Colon (tissue), 2 donors: ENCODE measurements around the gene PTP4A2.
A peak's percentile ranks its signal among the peaks of the same experiment; 100 is the strongest.
"Not testable (repeated sequence)": the region's sequence is repeated elsewhere in the genome, so short reads cannot be mapped to it uniquely, and the experiment has no call there.

ENCODE experiments used
- FAIRE-seq: peaks from 2 replicates; lab custom pipeline; 2012; peaks lifted over from hg19 to GRCh38; lab: Jason Lieb, UNC
- donor health status: control.
- donor health status: control.

The PTP4A2 gene

DNA sequence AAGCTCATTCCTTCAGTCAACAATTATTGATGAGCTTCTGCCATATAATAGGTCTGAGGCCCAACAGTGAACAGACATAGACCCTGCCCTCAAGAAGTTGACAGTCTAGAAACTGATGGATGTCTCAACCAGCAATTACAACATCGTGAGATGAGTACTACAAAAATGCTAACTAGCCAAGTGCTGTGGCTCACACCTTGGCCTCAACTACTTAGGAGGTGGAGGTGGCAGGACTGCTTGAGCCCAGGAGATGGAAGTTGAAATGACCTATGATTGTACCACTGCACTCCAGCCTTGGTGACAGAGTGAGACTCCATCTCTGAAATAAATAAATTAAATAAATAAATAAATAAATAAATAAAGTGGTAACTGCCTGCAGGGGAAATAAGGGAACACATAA lies 11.7 kb upstream of the PTP4A2 start:
- no peak for FAIRE-seq

DNA sequence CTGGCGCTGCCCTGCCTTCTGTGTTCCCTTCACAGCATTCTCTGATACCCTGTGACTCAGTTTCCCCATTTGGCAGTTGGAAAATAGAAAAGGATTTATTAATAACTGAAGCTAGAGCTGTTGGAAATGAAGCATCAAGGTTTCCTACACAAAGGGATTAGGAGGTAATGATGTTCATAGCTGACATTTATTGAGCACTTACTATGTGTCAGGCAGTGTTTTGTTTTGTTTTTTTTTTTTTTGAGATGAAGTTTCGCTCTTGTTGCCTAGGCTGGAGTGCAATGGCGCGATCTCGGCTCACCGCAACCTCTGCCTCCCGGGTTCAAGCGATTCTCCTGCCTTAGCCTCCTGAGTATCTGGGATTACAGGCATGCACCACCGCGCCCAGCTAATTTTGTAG lies 7.5 kb upstream of the PTP4A2 start:
- FAIRE-seq = not testable (repeated sequence)

DNA sequence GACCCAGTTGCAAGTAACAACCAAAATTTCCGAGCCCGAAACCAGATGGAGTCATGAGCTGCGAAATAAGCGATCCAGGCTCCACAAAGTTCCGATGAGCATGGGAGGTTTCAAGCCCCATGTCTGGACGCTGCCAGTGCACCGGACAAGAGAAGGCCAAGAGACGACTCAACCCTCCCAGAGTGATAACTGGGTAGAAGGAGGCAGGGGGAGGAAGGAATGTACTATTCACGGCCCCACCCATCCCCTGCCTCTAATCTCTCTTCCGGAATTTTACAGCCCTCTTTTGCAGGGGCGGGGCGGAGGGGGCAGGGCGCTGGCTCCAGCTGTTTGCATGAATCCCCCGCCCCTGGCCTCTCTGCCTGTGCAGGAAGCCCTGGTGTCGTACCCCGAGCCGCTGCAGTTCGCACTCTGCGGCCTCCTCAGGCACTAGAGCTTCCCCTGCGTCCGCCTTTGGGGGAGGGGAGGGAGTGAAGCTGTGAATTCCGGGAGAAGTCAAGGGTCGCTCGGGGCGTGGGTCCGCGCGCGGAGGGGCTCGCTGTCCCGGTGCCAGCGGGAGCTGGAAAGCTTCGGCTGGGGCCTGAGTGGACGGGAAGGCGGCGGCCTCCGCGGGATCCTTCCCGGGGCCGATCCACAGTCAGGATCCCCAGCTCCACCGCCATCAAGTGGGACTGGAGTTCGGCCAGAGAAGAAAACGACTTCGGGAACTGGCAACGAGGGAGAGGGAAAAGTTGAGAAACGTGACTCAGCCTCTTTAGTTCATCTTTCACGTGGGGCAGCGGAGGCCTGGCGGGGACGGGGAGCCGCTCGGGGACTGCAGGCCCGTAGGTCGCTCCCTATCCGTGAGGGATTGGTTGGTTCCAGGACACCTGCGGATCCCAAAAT lies 6.3 kb upstream of the PTP4A2 start:
- FAIRE-seq = no peak

DNA sequence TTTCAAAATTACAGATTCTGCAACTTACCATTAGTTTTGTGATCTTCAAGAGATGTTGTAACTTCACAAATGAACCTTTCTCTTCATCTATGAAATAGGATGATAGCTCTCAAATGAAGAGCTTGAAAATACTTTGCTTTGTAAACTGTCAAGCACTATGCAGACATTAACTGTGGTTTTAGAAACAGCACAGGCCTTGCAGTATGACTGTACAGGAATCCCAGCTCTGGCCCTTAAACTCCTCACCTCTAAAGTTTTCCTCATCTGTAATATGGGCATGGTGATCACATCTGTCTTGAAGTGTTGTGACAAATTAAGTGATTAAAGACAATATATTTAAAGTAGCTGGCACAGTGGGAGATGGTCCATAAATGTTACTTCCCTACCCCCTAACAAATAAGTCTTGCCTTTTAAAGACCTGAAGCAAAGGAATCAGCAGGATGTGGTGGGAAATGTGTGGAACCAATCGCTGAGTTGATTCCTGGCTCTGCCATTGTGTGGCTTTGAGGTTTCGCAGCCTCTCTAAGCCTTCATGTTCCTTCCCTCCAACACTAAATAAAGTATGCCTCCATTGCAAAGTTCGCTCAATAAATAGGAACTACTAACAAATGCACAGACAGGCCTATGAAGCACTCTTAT lies 5.5 kb upstream of the PTP4A2 start:
- FAIRE-seq = no peak

DNA sequence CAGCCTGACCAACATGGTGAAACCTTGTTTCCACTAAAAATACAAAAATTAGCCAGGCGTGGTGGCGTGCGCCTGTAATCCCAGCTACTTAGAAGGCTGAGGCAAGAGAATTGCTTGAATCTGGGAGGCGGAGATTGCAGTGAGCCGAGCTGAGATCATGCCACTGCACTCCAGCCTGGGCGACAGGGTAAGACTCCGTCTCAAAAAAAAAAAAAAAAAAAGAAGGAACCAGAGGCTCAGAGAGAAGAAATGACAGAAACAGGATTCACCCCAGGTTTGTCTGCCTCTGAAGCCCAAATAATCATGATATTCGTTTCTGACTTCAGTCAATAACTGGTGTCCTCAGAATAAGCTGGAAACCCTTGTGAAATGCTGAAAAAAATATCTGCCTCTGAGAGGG lies 3.9 kb upstream of the PTP4A2 start:
- not testable (repeated sequence) for FAIRE-seq

DNA sequence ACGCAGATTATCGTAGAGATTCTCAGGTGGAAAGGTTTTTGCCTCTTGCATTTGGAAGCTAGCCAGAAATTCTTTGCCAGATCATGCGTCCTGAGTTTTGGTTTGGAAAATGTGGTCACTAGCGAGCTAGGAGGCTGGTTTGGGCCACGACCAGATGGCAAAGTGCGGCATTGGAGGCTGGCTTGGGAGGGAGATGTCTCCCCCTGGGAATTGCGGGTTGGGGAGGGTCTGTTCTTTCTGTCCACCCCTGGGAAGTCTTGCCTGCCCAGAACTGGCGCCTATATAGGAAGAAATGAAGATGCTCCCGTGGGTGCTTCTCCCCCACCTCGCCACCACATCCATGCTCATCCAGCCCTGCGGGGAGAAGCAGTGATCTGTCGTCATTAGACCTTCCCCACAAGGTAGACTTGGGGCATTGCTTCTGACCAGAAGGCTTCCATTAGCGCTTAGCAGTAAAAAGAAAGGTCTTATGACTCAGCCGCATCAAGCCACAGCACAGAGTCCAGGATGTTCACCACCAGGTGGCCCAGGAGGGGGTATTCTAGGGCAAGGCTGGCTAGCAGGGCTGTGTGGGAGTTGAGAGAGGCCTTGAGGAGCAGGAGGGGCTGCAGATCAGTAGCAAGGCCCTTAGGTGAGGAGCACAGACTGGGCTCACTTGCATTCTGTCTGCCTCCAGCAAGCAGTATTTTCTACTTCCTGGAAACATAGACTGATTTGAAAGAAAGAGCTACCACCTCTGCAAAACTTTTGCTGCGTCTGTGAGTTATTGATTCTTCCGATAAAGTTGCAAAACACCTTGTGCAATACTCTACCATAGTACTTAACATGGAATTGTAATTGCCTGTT lies 1.5 kb upstream of the PTP4A2 start:
- FAIRE-seq = no peak

DNA sequence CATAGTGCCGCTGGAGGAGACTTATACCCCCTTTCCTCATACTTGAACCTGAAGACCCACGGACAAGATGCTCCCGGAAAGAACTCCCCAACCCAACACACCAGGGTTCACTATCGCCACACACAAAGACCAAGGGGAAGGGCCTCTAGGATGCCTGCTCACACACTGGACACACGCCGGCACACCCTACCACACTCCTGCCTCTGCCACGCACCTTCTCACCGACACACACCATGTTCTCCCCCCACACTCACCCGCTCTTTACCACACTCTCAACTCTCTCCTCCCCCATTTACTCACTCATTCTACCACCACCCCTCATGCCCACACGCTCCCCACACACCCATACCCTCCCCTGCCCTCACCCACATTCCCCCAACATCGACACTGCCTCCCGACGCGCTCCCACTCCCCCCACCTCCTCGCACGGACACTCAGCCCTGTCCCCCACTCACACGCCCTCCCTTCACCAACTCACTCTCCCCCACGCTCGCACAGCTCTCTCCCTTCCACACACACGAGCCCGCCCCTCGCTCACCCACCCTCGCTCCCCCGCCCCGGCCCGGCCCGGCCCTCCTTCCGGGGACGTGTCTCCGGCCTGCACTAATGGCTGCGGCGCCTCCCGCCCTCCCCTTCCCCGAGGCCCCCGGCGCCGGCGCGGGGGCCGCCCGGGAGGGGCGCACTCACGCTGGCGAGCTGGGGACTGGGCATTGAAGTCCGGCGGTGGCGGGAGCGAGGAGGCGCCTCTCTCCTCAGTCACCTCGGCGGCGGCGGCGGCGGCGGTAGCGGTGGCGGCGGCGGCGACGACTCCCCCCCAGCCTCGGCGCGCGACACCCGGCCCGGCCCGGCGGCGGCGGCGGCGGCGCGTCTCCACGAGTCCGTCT lies 626 bp downstream of the PTP4A2 start:
- FAIRE-seq = no peak

DNA sequence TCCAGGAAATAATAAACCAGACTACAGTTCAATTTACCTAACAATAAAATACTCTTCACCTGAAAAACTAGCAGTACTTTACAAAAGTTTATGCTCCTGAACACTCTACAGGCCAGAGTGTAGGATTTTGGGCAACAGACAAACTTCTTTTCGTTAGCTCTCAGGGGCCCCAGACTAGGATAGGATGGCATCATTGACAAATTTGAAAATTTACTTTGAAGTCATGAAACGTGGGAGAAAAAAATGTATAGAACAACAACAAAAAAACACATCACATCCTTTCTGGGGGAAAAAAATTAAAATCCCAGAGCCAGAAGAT lies 1.2 kb downstream of the PTP4A2 start:
- FAIRE-seq = no peak

DNA sequence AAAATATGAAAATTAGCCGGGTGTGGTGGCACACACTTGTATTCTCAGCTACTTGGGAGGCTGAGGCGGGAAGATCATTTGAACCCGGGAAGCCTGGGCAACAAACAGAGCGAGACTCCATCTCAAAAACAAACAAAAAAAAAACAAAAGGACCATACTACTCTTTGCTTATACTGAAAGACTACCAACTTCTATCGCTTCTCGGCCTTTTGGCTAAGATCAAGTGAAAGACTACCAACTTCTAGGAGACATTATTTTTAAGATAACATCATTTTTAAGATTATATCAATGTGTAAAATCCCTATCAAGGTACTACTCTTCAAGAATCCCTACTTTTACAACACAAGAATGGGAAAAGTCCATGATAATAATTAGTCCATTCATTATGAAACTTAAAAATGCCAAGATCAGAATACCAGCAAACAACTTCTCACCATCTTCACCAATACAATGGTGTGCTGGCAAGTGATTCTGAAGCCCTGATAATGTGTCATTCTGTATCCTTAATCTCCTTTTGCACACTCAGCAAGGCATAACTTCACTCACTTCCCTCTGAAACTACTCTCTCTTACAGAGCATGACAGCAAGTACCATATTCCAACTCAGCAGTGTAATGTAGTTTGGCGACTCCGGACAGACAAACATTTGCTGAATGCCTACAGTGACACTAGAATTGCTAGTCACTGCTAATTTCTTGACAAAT lies 1.7 kb downstream of the PTP4A2 start:
- FAIRE-seq = no peak

DNA sequence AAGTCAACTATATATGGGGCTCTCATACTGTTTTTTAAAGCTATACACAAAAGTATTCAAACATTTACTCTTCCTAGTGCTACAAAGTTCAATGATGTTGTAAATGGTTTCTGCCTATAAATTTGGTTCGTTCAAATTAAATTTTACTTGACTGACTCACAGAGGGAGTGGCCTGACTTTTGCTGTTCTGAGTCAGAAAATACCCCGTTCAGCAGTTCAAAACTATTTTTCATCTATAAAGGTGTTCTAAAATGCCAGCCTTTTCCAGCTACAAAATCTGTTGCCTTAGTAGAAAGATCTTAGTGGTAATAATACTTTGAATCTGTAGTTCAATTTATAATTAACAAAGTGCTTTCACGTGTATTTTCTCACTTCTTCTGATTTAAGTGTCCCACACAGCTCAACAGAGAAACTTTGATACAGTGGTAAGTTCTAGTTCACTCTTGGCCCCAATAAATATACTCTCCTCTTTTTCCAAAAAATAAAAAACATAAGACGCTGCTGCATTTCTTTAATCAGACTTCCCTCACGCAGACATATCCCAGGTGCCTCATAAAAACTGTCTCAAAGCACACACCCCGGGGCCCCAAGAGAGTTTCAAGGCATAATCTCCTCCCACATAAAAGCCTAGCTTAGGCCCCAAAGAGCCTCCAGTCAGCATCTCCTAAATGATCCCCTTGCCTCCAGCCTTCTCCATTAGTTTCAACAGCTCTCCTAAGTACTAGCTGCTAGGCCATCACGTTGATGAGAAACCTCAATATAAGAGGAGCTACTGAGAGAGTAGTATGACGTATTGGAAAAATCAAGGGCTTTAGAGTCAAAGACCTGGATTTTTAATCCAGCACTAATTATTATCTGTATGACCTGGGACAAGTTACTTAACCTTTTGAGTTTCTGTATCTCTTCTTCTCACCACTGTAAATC lies 3.2 kb downstream of the PTP4A2 start:
- FAIRE-seq = peak; percentile 55

DNA sequence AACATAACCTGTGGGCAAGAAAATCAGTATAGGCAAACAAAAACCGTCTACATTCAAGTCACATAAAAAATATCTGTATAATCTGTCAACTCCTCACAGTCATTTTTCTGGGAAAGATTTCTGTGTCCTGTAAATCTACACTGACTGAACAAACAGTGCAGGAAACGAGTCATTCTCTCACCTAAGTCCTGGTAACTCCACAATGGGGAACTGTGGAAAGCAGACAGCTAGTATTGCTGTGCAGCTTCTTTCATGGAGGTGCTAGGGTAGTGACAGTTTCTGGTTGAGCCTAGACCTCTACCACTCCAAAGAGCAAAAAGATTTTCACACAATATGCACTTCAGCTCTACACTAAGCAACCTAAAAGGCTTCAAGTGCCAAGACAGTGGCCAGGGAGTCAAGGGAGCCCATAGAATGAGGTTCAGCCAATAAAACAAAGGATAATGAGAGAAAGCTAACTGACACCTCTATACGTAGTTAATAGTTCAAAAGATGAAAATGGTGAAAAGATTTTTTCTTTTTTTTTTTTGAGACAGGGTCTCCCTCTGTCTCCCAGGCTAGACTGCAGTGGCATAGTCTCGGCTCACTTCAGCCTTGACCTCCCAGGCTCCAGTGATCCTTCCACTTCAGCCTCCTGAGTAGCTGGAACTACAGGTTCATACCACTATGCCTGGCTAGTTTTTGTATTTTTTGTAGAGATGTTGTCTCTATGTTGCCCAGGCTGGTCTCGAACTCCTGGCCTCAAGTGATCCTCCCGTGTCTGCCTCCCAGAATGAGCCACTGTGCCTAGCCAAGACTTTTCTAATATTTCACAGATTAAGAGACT lies 5.5 kb downstream of the PTP4A2 start:
- no peak for FAIRE-seq

DNA sequence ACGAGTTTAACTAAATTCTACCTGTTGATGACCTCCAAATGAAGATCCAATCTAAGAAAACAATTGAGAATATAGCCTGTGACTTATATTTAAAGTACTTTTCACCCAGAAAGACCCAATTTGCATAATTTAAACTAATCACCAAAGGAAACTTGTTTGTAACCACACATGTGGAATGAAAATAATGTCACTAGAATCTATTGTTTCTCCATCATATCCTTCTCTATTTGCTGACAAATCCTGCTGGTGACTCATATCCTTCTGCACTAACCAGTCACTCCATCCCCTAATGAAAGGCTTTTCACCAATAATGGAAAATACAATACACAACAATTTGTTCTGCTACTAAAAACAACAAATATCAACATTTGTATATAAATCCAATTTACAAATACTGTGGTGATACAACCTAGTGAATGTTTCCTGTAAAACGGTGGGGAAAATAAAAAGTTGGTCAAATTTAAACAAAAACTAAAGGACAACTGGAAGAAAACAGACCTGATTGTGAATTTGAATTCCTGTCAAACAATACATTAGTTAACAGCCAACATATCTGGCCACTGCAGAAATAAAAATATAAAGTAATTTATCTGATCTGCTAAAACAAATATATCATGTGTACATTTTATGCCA lies 6.5 kb downstream of the PTP4A2 start:
- no peak for FAIRE-seq

DNA sequence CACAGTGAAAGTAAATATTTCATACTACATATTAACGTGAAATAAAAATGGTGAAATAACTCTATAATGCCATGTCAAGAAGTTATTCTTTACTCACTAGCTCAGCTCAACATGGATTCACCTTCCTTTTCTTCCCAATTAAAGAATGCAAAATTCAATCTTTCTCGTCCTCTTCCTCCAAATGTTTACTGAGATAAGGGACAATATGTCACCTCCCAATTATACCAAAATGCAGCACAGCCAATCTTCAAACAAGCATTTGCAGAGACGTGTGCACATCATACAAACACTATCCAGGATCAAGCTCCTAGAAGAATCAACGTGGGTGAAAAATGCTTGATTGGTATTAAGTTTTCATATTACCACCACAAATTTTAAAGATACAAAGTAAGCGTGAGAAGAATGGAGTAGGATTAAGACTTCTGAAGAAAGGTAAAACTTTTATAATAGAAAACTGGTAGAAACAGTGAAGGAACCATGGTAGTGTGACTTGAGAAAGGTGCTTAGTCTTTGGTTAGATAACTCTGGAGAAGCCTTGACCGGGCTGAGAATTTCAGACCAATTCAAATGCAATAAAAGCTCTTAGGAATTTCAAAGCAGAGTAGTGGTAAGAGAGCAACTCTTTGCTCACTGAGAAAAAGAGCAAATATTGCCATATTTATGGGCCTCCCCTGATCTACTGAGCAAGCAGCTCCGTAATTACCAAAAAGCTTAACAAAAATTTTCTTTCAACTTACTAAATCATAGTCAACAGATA lies 7.2 kb downstream of the PTP4A2 start:
- FAIRE-seq = no peak

DNA sequence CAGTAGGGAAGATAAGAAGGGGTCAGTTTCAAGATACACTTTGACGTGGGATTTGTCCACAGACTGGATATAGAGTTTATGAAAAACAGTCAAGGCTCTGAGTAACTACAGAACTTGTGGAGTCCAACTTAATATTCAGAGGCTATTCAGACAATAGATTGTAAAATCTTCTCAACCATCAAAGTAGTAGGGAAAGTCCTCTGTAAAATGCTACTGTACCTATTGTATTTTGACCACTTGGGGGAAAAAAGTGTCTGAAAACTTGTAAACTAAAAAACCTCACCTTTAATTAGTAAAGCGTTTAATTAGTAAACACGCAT lies 10.5 kb downstream of the PTP4A2 start:
- FAIRE-seq = no peak

DNA sequence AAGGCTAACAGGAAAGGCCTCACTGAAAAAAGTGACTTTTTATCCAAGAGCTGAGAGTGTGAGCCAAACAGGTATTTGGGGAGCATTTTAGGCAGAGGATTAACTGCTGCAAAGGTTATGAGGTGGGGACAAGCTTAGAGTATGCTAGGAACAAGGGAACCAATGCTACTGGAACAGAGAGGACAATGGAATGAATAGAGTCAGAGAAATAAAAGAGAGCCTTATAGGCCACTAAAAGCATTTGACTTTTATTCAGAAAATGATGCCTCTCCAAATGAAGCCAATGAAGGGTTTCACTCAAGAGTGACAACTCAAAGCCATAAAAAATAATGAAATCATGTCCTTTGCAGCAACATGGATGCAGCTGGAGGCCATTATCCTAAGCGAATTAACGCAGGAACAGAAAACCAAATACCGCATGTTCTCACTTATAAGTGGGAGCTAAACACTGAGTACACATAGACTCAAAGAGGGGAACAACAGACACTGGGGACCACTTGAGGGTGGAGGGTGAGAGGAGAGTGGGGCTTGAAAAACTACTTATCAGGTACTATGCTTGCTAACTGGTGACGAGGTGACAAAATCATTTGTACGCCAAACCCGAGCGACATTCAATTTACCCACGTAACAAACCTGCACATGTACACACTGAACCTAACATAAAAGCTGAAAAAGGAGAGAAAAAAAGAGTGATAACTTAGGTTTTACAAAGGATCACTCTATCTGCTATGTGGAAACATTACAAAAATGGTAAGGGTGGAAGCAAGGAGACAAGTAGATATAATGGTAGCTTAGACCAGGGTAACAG lies 11.1 kb downstream of the PTP4A2 start:
- no peak for FAIRE-seq

DNA sequence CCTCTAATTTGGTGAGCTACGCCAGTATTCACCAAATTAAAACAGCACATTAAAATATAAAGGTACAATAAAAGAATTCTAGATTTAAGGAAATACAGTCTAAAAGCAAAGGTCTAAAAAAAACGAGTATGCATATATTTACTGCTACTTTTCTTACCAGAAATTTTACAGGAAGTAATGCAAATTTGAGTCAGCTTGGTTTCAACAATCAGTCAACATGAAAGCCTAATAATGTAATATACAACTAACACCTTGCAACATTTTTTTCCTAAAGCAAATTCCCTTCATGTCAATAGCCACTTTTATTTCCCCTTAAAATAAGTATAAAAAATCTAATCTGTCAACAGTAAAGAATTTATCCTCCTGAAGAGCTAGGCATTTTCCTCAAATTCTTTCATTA lies 11.9 kb downstream of the PTP4A2 start:
- FAIRE-seq = no peak

DNA sequence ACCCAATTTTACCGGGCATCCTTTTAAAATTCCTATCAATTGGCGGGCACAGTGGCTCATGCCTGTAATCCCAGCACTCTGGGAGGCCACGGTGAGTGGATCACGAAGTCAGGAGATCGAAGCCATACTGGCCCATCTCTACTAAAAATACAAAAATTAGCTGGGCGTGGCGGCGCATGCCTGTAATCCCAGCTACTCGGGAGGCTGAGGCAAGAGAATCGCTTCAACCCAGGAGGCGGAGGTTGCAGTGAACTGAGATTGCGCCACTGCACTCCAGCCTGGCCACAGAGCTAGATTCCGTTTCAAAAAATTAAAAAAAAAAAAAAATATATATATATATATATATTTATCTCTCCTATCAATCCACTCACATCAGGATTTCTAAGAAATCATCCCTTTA lies 12.3 kb downstream of the PTP4A2 start:
- not testable (repeated sequence) for FAIRE-seq
